Measurements from ENCODE around the gene UBE2S.

Gene UBE2S

GRCh38 chr19:55440411-55441105 lies 33.0 kb upstream of the UBE2S start:
- H3K27ac ChIP-seq: no peak overlapping the region
- POLR2A ChIA-PET (ENCODE audit: low non-redundant PET): no interaction called here
- CTCF ChIA-PET: no interaction called here
- DNase-seq (ENCODE audit: low spot score): no peak
- TF ChIP-seq, protein P1, sequence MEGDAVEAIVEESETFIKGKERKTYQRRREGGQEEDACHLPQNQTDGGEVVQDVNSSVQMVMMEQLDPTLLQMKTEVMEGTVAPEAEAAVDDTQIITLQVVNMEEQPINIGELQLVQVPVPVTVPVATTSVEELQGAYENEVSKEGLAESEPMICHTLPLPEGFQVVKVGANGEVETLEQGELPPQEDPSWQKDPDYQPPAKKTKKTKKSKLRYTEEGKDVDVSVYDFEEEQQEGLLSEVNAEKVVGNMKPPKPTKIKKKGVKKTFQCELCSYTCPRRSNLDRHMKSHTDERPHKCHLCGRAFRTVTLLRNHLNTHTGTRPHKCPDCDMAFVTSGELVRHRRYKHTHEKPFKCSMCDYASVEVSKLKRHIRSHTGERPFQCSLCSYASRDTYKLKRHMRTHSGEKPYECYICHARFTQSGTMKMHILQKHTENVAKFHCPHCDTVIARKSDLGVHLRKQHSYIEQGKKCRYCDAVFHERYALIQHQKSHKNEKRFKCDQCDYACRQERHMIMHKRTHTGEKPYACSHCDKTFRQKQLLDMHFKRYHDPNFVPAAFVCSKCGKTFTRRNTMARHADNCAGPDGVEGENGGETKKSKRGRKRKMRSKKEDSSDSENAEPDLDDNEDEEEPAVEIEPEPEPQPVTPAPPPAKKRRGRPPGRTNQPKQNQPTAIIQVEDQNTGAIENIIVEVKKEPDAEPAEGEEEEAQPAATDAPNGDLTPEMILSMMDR (conservative IDR thresholded peaks at IDR 0.05; ENCODE audit: low read depth): no peak

DNA sequence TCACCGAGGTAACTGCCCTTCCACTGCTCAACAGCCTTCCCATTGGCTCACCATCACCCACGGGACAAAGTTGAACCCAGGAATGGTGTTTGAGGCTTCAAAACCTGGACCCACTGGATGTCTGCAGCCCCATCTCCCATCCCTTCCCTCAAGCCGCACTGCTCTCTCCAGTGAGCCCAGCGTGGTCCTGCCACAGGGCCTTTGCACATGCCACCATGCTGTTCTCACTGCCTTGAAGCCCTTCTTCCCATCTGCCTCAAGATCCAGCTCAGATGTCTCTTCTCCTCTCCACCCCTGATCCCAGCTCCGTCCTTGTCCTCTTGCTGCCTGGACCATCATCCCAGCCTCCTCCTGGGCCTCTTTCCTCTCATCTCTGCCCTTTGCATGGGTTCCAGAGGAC lies 31.5 kb upstream of the UBE2S start:
- no peak overlapping the region for H3K27ac ChIP-seq
- DNase-seq (ENCODE audit: low spot score): no peak
- TF ChIP-seq, protein P1 (conservative IDR thresholded peaks at IDR 0.05; ENCODE audit: low read depth): no peak
- CTCF ChIA-PET: interaction anchor here (0.6 kb wide), 1 partner anchor 138 kb away, joined by 3 read pairs; no protein-coding TSS in a partner anchor
- POLR2A ChIA-PET (ENCODE audit: low non-redundant PET): no interaction called here

GRCh38 chr19:55437410-55437809 lies 29.8 kb upstream of the UBE2S start:
- CTCF ChIA-PET: interaction anchor here (0.6 to 1.4 kb wide), 4 partner anchors 19 to 357 kb away, joined by 3 to 6 read pairs (median 6); no protein-coding TSS in a partner anchor
- POLR2A ChIA-PET (ENCODE audit: low non-redundant PET): interaction anchor here (0.6 to 0.9 kb wide), 2 partner anchors 30 kb away, joined by 3 read pairs; partner anchors contain the start of gene UBE2S
- H3K27ac ChIP-seq: no peak overlapping the region
- peak; percentile 78 for DNase-seq (ENCODE audit: low spot score)
- TF ChIP-seq, protein P1 (conservative IDR thresholded peaks at IDR 0.05; ENCODE audit: low read depth): no peak

GRCh38 chr19:55436847-55437246 lies 29.3 kb upstream of the UBE2S start:
- ChIA-PET POLR2A (ENCODE audit: low non-redundant PET) (interaction anchor here (0.9 kb wide), 1 partner anchor 29 kb away, joined by 3 read pairs; the partner anchor contains the start of gene UBE2S), CTCF (interaction anchor here (0.6 to 1.4 kb wide), 3 partner anchors 19 to 307 kb away, joined by 6 read pairs; no protein-coding TSS in a partner anchor)
- H3K27ac ChIP-seq: no peak overlapping the region
- DNase-seq (ENCODE audit: low spot score): no peak
- TF ChIP-seq, protein P1 (conservative IDR thresholded peaks at IDR 0.05; ENCODE audit: low read depth): no peak

GRCh38 chr19:55435020-55435419 lies 27.4 kb upstream of the UBE2S start:
- DNase-seq (ENCODE audit: low spot score): no peak
- POLR2A ChIA-PET (ENCODE audit: low non-redundant PET): no interaction called here
- CTCF ChIA-PET: no interaction called here
- TF ChIP-seq, protein P1 (conservative IDR thresholded peaks at IDR 0.05; ENCODE audit: low read depth): no peak
- H3K27ac ChIP-seq: no peak overlapping the region

DNA sequence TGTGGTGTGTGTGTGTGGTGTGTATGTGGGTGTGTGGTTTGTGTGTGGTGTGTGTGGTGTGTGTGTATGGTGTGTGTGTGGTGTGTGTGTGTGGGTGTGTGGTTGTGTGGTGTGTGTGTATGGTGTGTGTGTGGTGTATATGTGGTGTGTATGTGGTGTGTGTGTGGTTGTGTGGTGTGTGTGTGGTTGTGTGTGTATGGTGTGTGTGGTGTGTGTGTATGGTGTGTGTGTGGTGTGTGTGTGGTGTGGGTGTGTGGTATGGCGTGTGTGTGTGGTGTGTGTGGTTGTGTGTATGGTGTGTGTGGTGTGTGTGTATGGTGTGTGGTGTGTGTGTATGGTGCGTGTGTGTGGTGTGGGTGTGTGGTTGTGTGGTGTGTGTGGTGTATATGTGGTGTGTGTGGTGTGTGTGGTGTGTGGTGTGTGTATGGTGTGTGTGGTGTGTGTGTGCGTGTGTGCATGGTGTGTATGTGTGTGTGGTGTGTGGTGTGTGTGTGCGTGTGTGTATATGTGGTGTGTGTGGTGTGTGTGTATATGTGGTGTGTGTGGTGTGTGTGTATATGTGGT lies 26.9 kb upstream of the UBE2S start:
- ChIA-PET POLR2A (ENCODE audit: low non-redundant PET) (no interaction called here), CTCF (no interaction called here)
- TF ChIP-seq, protein P1 (conservative IDR thresholded peaks at IDR 0.05; ENCODE audit: low read depth): no peak
- DNase-seq (ENCODE audit: low spot score): no peak
- no peak overlapping the region for H3K27ac ChIP-seq
